Activated naive CD8-positive, alpha-beta T cell treated with anti-CD3 and anti-CD28 coated beads for 36 hours (primary cell): ENCODE measurements around the gene CAPN10. TPM values are rescaled to one million over a fixed set of nuclear protein-coding genes. Genes with fewer than 3 reads are reported as not detected.
A peak's percentile ranks its signal among the peaks of the same experiment; 100 is the strongest.
"Not testable (repeated sequence)": the region's sequence is repeated elsewhere in the genome, so short reads cannot be mapped to it uniquely, and the experiment has no call there.

Experiments
- DNase-seq: peaks from one replicate; pipeline ENCODE4 v3.0.0; 2021
- H3K27ac Mint-ChIP-seq: one replicate; pipeline ENCODE4 v1.8.0; 2022; ENCODE audit warnings: mild to moderate bottlenecking, moderate library complexity, mixed read lengths
- H3K27me3 Mint-ChIP-seq: one replicate; pipeline ENCODE4 v1.8.0; 2022; ENCODE audit warnings: mild to moderate bottlenecking, mixed read lengths
- H3K36me3 Mint-ChIP-seq: one replicate; pipeline ENCODE4 v1.8.0; 2021; ENCODE audit warnings: mild to moderate bottlenecking, mixed read lengths
- H3K4me1 Mint-ChIP-seq: one replicate; pipeline ENCODE4 v1.8.0; 2021; ENCODE audit warnings: mixed read lengths
- H3K4me3 Mint-ChIP-seq: one replicate; pipeline ENCODE4 v1.8.0; 2022; ENCODE audit warnings: mild to moderate bottlenecking, moderate library complexity, mixed read lengths
- H3K9me3 Mint-ChIP-seq: one replicate; pipeline ENCODE4 v1.8.0; 2022; ENCODE audit warnings: mixed read lengths
- total RNA-seq, 2 experiments: library from RNA; stranded (reverse); gene quantifications; one replicate each; pipeline ENCODE4 v1.2.3, GENCODE V29; 2021

The CAPN10 gene
- total RNA-seq, 2 experiments from 2014 or later, result 30.1 to 32.3 TPM

DNA sequence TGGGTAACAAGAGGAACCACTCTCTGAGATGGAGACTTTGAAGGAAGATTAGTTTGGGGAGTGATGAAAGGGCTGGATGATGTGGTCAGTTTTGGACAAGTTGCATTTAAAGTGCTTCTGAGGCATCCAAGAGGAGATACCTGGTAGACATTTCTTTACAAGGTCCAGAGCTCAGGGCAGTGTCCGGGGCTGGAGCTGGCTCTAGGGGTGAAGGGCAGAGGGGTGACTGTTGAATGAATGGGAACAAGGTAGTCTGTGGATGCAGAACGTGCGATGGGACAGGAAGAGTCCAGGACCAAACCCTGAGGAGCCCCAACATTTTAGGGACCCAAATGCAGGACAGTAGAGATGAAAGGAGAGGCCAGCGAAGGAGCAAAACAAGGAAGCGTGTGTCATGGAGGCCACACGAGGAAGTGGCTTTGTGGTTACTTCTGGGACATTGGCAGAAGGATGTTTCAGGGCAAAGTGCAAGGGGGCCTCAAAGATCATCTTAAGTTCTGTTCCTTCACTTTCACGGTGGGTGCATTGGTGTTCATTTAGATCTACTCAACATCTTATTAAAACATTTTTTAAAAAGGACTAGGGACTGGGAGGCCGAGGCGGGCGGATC is 25.2 kb downstream of the CAPN10 start:
- no peaks in the 10 kb centered on the region for H3K27me3 Mint-ChIP-seq
- peaks cover 18% of the 10 kb centered on the region for H3K4me1 Mint-ChIP-seq
- H3K4me3 Mint-ChIP-seq, result peak overlapping the region; percentile 5
- no peak for DNase-seq
- H3K27ac Mint-ChIP-seq, result peak overlapping the region; percentile 44
- peaks cover 10% of the 10 kb centered on the region for H3K36me3 Mint-ChIP-seq
- H3K9me3 Mint-ChIP-seq, result peaks cover under 1% of the 10 kb centered on the region

GRCh38 chr2:240613781-240614180 is 27.2 kb downstream of the CAPN10 start:
- H3K36me3 Mint-ChIP-seq, result peaks cover 21% of the 10 kb centered on the region
- peaks cover 18% of the 10 kb centered on the region for H3K4me1 Mint-ChIP-seq
- peaks cover 4% of the 10 kb centered on the region for H3K9me3 Mint-ChIP-seq
- DNase-seq, result no peak
- H3K27me3 Mint-ChIP-seq, result no peaks in the 10 kb centered on the region
- no peak overlapping the region for H3K4me3 Mint-ChIP-seq
- no peak overlapping the region for H3K27ac Mint-ChIP-seq

- Mint-ChIP-seq H3K4me3 (no peak overlapping the region), H3K4me1 (peaks cover 12% of the 10 kb centered on the region), H3K27me3 (no peaks in the 10 kb centered on the region), H3K9me3 (peaks cover 4% of the 10 kb centered on the region), H3K36me3 (peaks cover 26% of the 10 kb centered on the region), H3K27ac (no peak overlapping the region)
- DNase-seq, result no peak
Observed at GRCh38 chr2:240614391-240614790, 27.9 kb downstream of the CAPN10 start.

- H3K27ac Mint-ChIP-seq, result no peak overlapping the region
- no peak for DNase-seq
- H3K27me3 Mint-ChIP-seq, result no peaks in the 10 kb centered on the region
Observed at GRCh38 chr2:240615396-240615795, 28.9 kb downstream of the CAPN10 start.

GRCh38 chr2:240615820-240616547 is 29.4 kb downstream of the CAPN10 start:
- Mint-ChIP-seq H3K4me1 (peaks cover 17% of the 10 kb centered on the region), H3K9me3 (peaks cover 4% of the 10 kb centered on the region), H3K27me3 (no peaks in the 10 kb centered on the region), H3K27ac (no peak overlapping the region), H3K36me3 (peaks cover 31% of the 10 kb centered on the region), H3K4me3 (no peak overlapping the region)
- DNase-seq, result no peak

More at GRCh38 chr2:240615396-240615795, 28.9 kb downstream of the CAPN10 start:
- Mint-ChIP-seq H3K4me1 (peaks cover 14% of the 10 kb centered on the region), H3K9me3 (peaks cover 4% of the 10 kb centered on the region), H3K36me3 (peaks cover 28% of the 10 kb centered on the region), H3K4me3 (no peak overlapping the region)

DNA sequence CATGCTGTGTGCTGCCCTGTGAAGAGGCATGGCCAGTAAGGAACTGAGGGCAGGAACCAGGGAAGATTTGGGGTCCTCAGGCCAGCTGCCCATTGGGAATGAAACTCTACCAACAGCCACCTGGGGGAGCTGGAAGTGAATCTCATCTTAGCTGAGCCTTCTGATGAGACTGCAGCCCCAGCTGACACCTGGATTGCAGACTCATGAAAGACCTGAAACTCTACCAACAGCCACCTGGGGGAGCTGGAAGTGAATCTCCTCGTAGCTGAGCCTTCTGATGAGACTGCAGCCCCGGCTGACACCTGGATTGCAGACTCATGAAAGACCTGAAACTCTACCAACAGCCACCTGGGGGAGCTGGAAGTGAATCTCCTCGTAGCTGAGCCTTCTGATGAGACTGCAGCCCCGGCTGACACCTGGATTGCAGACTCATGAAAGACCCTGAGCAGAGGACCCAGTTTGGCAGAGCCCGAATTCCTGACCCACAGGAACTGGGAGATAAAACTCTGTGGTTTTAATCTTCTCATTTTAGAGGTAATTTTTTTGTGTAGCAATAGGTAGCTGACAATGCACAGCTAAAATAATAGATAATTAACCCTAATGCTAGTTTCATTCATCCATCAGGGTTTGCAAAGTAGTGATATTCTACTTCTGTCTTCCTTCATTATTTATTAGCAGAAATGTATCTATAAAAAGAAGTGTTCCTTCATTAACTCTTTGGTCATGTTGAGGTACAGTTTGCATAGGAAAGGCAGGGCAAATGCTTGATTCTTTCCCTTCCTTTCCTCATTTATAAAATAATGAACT is 30.5 kb downstream of the CAPN10 start:
- not testable (repeated sequence) for H3K27ac Mint-ChIP-seq, H3K9me3 Mint-ChIP-seq, H3K27me3 Mint-ChIP-seq, H3K4me3 Mint-ChIP-seq
- peak; percentile 0 for DNase-seq
- H3K36me3 Mint-ChIP-seq, result peaks cover 27% of the 10 kb centered on the region
- peaks cover 18% of the 10 kb centered on the region for H3K4me1 Mint-ChIP-seq

- DNase-seq, result peak; percentile 0
- Mint-ChIP-seq H3K27ac (no peak overlapping the region), H3K4me3 (no peak overlapping the region), H3K9me3 (peaks cover 6% of the 10 kb centered on the region), H3K4me1 (peaks cover 28% of the 10 kb centered on the region), H3K27me3 (no peaks in the 10 kb centered on the region), H3K36me3 (peaks cover 27% of the 10 kb centered on the region)
Observed at GRCh38 chr2:240618776-240619175, 32.2 kb downstream of the CAPN10 start.

DNA sequence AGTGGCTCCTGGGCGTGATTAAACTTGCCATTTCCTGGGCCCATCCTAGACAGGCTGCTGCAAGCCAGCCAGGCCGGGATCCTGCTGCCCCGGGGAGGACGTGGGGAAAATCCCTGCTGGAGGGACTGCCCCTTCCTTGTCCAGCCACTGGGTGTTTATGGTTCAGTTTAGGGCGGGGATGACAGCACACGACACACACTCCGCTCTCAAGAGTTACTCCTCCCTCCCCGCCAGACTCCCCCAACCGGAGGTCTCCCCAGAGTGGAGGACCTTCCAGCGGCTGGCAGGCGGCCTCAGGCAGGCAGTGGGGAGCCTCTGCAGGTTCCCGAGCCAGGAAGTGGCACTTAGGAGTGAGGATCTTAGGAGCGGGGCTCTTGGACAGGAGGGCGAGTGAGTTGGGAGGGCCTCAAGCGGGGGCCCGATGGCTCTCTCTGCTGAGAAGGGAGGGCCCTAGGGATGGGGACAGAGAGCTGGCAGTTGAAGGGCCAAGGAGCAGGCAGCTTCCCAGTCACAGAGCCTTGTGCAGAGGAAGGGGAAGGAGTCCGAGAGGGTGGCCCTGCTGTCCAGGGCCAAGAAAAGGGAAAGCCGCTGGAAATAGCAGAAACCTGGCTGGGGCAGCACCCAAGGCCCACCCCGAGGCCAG is 33.1 kb downstream of the CAPN10 start:
- Mint-ChIP-seq H3K9me3 (peaks cover 6% of the 10 kb centered on the region), H3K4me3 (no peak overlapping the region), H3K36me3 (peaks cover 27% of the 10 kb centered on the region), H3K4me1 (peaks cover 34% of the 10 kb centered on the region), H3K27ac (peak overlapping the region; percentile 72), H3K27me3 (no peaks in the 10 kb centered on the region)
- DNase-seq, result peak; percentile 5

DNA sequence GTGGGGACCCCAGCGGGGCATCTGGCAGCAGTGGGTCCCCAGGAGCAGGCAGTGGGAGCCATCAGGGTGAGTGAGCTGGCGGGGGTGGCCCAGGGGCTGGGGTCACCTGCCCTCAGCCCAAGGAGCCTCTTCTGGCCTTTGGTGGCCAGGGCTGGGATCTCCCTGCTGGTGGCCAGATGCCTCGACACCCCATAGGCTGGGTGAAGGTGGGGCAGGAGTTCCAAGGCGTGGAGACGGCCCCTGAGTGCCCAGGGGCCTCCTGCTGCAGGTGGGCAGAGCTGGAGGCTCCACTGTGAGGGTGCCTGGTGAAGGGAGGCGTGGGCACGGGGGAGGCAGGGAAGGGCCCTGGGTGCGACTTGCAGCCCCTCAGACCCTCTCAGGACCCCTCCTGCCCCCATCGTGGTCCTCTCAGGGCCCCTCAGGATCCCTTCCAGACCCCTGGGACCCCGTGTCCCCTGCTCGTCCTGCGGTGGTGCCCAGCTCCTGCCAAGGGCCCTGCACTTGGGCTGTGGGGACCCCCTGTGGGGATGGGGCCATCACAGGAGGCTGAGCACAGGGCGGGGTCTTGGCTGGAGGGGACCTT is 33.7 kb downstream of the CAPN10 start:
- peaks cover 40% of the 10 kb centered on the region for H3K4me1 Mint-ChIP-seq
- H3K27ac Mint-ChIP-seq, result no peak overlapping the region
- peaks cover 6% of the 10 kb centered on the region for H3K9me3 Mint-ChIP-seq
- DNase-seq, result peak; percentile 0
- H3K4me3 Mint-ChIP-seq, result no peak overlapping the region
- H3K27me3 Mint-ChIP-seq, result no peaks in the 10 kb centered on the region
- H3K36me3 Mint-ChIP-seq, result peaks cover 27% of the 10 kb centered on the region

DNA sequence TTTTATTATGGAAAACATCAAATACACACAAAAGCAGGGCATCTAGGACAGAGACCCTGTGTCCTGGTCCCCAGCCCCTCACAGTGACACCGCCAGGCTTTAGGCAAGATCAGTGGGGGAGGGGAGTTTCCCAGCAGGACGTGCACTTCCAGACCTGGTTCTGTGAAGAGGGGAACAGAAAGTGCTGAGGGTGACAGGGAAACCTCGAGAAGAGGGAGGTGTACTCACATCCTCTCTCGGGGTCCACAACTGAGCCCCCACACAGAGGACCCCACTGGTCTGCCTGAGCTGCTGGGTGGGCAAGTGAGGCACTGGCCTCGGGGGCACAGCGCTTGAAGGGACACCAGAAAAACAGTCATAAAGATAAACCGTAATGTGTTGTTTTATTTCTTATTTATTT is 34.3 kb downstream of the CAPN10 start:
- Mint-ChIP-seq H3K36me3 (peaks cover 27% of the 10 kb centered on the region), H3K4me3 (no peak overlapping the region), H3K27me3 (no peaks in the 10 kb centered on the region), H3K9me3 (peaks cover 6% of the 10 kb centered on the region), H3K27ac (peak overlapping the region; percentile 97), H3K4me1 (peaks cover 46% of the 10 kb centered on the region)
- DNase-seq, result peak; percentile 4

- Mint-ChIP-seq H3K9me3 (peaks cover 5% of the 10 kb centered on the region), H3K36me3 (peaks cover 23% of the 10 kb centered on the region), H3K4me3 (peak overlapping the region; percentile 10), H3K27me3 (no peaks in the 10 kb centered on the region), H3K4me1 (peaks cover 55% of the 10 kb centered on the region), H3K27ac (peak overlapping the region; percentile 97)
- DNase-seq, result no peak
Observed at GRCh38 chr2:240622060-240622411, 35.5 kb downstream of the CAPN10 start.

GRCh38 chr2:240622531-240623235 is 36.1 kb downstream of the CAPN10 start:
- peak overlapping the region; percentile 50 for H3K4me3 Mint-ChIP-seq
- DNase-seq, result peak; percentile 36
- H3K27ac Mint-ChIP-seq, result peak overlapping the region; percentile 97
- peaks cover 21% of the 10 kb centered on the region for H3K36me3 Mint-ChIP-seq
- peaks cover 58% of the 10 kb centered on the region for H3K4me1 Mint-ChIP-seq
- peaks cover 5% of the 10 kb centered on the region for H3K9me3 Mint-ChIP-seq
- H3K27me3 Mint-ChIP-seq, result no peaks in the 10 kb centered on the region

DNA sequence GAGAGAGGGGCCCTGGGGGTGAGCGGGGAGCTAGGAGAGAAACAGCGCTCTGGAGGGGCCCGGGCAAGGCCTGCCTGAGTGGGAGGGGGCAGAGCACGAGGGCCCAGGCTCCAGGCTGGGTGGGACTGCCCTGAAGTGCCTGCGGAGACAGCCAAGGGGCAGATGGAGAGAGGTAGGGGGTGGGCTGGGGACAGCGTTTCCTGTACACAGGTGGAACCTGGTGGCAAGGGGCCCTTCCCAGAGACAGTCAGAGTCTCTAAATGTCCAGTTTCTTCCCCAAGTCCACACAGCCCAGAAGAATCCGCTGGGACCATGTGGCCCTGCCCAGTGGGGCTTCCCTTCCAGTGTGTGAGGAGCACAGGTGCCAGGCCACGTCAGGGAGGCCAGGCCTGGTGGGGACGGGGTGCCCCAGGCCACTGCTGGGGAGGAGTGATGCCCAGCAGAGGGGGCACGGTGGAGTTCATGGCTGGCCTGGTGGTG is 37.0 kb downstream of the CAPN10 start:
- Mint-ChIP-seq H3K9me3 (peaks cover 2% of the 10 kb centered on the region), H3K4me3 (no peak overlapping the region), H3K27ac (peak overlapping the region; percentile 56), H3K27me3 (no peaks in the 10 kb centered on the region), H3K4me1 (peaks cover 58% of the 10 kb centered on the region), H3K36me3 (peaks cover 17% of the 10 kb centered on the region)
- peak; percentile 21 for DNase-seq
